HepG2 (cell line): ENCODE data around the gene SBK2. TPM values are rescaled to one million over a fixed set of nuclear protein-coding genes. Genes with fewer than 3 reads are reported as not detected.

Source experiments
- CENPX ChIP-seq: sonication (generic); formaldehyde crosslinking; IDR thresholded peaks from 2 replicates; pipeline ENCODE4 v1.9.0; 2021; ENCODE audit warnings: mild to moderate bottlenecking, missing genetic modification reagents, moderate library complexity
- GABPB1 ChIP-seq: IDR thresholded peaks from 2 replicates; pipeline ENCODE4 v1.6.1; 2016; ENCODE audit warnings: mild to moderate bottlenecking, missing genetic modification reagents, moderate library complexity, missing compliant biosample characterization
- HNRNPH1 ChIP-seq: fragments of 200-400 bp; formaldehyde crosslinking; optimal IDR thresholded peaks from 2 replicates; pipeline ENCODE3; 2017; ENCODE audit warnings: mild to moderate bottlenecking, low read depth, low read length
- HNRNPK ChIP-seq: fragments of 200-400 bp; formaldehyde crosslinking; IDR thresholded peaks from 2 replicates; pipeline ENCODE4 v1.6.1; 2018; ENCODE audit warnings: low read length, low read depth, moderate library complexity, mild to moderate bottlenecking; ENCODE audit not compliant: poor library complexity, severe bottlenecking
- KLF16 ChIP-seq, 2 experiments: sonication (generic) in 1 of 2; formaldehyde crosslinking in 1 of 2; IDR thresholded peaks; 2 replicates each; pipeline versions ENCODE4 v1.6.1 to v1.8.0; 2016 to 2023; ENCODE audit warnings: missing genetic modification reagents in 2 of 2, missing compliant biosample characterization in 1 of 2
- NR3C1 ChIP-seq: sonication (generic); formaldehyde crosslinking; IDR thresholded peaks from 2 replicates; pipeline ENCODE4 v1.4.0; 2020; ENCODE audit warnings: missing genetic modification reagents
- SIN3B ChIP-seq: fragments of 150-350 bp; IDR thresholded peaks from 2 replicates; pipeline ENCODE4 v1.6.1; 2014; ENCODE audit warnings: low read length
- ZMYM2 ChIP-seq: sonication (generic); formaldehyde crosslinking; IDR thresholded peaks from 2 replicates; pipeline ENCODE4 v1.8.0; 2022; ENCODE audit warnings: mild to moderate bottlenecking, missing genetic modification reagents
- ZNF121 ChIP-seq: sonication (generic); formaldehyde crosslinking; IDR thresholded peaks from 2 replicates; pipeline ENCODE4 v1.5.0; 2020; ENCODE audit warnings: mild to moderate bottlenecking, missing genetic modification reagents
- ZNF331 ChIP-seq: sonication (generic); formaldehyde crosslinking; IDR thresholded peaks from 2 replicates; pipeline ENCODE4 v1.4.0; 2020; ENCODE audit warnings: missing genetic modification reagents
- polyA plus RNA-seq, 8 experiments: library from polyadenylated mRNA; depleted of rRNA in 3 of 8; stranded (reverse) in 7 of 8; unstranded in 1 of 8; fragments of >200 nt; fragmentation: Illumina TruSeq in 4 of 8; extraction: Trizol in 4 of 8; gene quantifications; 2 replicates each; pipeline versions ENCODE4 v1.2.1 to v1.2.3, GENCODE V29; 2011 to 2016; ENCODE audit warnings: low read depth in 4 of 8, missing spikeins in 1 of 8, mixed read lengths in 1 of 8; ENCODE audit not compliant: insufficient read depth in 1 of 8
- total RNA-seq, 5 experiments: library from RNA; depleted of rRNA; stranded (reverse); fragments of >200 nt; fragmentation: Illumina TruSeq; extraction: Trizol; gene quantifications; 2 replicates each; pipeline ENCODE4 v1.2.3, GENCODE V29; 2016; ENCODE audit warnings: low read depth in 1 of 5
- TF ChIP-seq, protein P1 (sequence below): sonication (generic); formaldehyde crosslinking; IDR thresholded peaks from 2 replicates; pipeline ENCODE4 v1.9.0; 2021; ENCODE audit warnings: mild to moderate bottlenecking, missing genetic modification reagents
- TF ChIP-seq, protein P2 (sequence below), 2 experiments: fragments of 450-650 bp in 1 of 2; sonication (generic) in 1 of 2; formaldehyde crosslinking; IDR thresholded peaks; 2 replicates each; pipeline versions ENCODE4 v1.5.0 to v1.8.0; 2020 to 2022; ENCODE audit warnings: mild to moderate bottlenecking in 1 of 2, missing genetic modification reagents in 1 of 2
- TF ChIP-seq, protein P3 (sequence below): sonication (generic); formaldehyde crosslinking; IDR thresholded peaks from 2 replicates; pipeline ENCODE4 v1.9.0; 2021; ENCODE audit warnings: missing genetic modification reagents, borderline replicate concordance
- TF ChIP-seq, protein P4 (sequence below): sonication (generic); formaldehyde crosslinking; IDR thresholded peaks from 2 replicates; pipeline ENCODE4 v1.8.0; 2022; ENCODE audit warnings: mild to moderate bottlenecking, missing genetic modification reagents; ENCODE audit not compliant: insufficient replicate concordance

The SBK2 gene
- total and polyA plus RNA-seq, 2 of the 13 experiments (the other 11 are each of a cell fraction or from before 2014, with no cell fraction given), result 0.24 TPM; not detected in 1

DNA sequence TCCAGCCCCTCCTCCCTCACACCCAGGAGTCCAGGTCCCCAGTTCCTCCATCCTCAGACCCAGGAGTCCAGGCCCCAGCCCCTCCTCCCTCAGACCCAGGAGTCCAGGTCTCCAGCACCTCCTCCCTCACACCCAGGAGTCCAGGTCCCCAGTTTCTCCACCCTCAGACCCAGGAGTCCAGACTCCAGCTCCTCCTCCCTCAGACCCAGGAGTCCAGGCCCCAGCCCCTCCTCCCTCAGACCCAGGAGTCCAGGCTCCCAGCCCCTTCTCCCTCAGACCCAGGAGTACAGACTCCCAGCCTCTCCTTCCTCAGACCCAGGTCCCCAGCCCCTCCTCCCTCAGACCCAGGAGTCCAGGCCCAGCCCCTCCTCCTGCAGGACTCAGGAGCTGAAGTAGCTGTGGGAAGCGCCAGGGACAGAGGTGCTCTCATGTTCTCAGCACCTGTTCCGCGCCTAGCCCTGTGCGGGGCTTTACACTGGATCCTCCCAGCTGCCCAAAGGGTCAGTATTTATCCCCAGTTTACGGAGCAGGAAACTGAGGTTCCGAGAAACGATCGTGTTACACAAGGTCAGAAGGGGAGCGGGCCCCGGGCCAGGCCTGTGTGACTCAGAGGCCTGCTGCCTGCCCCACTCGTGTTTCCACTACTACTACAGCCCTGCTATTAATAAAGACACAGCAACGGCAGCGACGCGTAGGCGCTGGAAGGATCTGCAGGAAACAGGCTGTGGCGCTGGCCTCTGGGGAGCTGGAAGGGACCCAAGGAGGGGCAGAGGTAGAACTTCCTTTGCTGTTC, 10.1 kb upstream of the SBK2 start (continued):
- TF ChIP-seq, protein P1, sequence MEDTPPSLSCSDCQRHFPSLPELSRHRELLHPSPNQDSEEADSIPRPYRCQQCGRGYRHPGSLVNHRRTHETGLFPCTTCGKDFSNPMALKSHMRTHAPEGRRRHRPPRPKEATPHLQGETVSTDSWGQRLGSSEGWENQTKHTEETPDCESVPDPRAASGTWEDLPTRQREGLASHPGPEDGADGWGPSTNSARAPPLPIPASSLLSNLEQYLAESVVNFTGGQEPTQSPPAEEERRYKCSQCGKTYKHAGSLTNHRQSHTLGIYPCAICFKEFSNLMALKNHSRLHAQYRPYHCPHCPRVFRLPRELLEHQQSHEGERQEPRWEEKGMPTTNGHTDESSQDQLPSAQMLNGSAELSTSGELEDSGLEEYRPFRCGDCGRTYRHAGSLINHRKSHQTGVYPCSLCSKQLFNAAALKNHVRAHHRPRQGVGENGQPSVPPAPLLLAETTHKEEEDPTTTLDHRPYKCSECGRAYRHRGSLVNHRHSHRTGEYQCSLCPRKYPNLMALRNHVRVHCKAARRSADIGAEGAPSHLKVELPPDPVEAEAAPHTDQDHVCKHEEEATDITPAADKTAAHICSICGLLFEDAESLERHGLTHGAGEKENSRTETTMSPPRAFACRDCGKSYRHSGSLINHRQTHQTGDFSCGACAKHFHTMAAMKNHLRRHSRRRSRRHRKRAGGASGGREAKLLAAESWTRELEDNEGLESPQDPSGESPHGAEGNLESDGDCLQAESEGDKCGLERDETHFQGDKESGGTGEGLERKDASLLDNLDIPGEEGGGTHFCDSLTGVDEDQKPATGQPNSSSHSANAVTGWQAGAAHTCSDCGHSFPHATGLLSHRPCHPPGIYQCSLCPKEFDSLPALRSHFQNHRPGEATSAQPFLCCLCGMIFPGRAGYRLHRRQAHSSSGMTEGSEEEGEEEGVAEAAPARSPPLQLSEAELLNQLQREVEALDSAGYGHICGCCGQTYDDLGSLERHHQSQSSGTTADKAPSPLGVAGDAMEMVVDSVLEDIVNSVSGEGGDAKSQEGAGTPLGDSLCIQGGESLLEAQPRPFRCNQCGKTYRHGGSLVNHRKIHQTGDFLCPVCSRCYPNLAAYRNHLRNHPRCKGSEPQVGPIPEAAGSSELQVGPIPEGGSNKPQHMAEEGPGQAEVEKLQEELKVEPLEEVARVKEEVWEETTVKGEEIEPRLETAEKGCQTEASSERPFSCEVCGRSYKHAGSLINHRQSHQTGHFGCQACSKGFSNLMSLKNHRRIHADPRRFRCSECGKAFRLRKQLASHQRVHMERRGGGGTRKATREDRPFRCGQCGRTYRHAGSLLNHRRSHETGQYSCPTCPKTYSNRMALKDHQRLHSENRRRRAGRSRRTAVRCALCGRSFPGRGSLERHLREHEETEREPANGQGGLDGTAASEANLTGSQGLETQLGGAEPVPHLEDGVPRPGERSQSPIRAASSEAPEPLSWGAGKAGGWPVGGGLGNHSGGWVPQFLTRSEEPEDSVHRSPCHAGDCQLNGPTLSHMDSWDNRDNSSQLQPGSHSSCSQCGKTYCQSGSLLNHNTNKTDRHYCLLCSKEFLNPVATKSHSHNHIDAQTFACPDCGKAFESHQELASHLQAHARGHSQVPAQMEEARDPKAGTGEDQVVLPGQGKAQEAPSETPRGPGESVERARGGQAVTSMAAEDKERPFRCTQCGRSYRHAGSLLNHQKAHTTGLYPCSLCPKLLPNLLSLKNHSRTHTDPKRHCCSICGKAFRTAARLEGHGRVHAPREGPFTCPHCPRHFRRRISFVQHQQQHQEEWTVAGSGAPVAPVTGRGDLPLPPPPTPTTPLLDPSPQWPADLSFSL (CRISPR knock-in tag), result no peak
- TF ChIP-seq, protein P2, sequence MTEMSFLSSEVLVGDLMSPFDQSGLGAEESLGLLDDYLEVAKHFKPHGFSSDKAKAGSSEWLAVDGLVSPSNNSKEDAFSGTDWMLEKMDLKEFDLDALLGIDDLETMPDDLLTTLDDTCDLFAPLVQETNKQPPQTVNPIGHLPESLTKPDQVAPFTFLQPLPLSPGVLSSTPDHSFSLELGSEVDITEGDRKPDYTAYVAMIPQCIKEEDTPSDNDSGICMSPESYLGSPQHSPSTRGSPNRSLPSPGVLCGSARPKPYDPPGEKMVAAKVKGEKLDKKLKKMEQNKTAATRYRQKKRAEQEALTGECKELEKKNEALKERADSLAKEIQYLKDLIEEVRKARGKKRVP (CRISPR knock-in tag; IDR thresholded peaks at IDR 0.05), result no peak
- TF ChIP-seq SIN3B, result no peak
- peak; percentile 41; the same call in 1 of the 2 replicates for TF ChIP-seq ZMYM2 (CRISPR knock-in tag)
- TF ChIP-seq, protein P3, sequence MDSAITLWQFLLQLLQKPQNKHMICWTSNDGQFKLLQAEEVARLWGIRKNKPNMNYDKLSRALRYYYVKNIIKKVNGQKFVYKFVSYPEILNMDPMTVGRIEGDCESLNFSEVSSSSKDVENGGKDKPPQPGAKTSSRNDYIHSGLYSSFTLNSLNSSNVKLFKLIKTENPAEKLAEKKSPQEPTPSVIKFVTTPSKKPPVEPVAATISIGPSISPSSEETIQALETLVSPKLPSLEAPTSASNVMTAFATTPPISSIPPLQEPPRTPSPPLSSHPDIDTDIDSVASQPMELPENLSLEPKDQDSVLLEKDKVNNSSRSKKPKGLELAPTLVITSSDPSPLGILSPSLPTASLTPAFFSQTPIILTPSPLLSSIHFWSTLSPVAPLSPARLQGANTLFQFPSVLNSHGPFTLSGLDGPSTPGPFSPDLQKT (CRISPR knock-in tag), result no peak
- TF ChIP-seq ZNF121 (CRISPR knock-in tag), result 0 out of 2 replicates have a peak, but pooled peaks have one; percentile 18
- no peak for TF ChIP-seq CENPX (CRISPR knock-in tag)
- TF ChIP-seq ZNF331 (CRISPR knock-in tag), result peak; percentile 23; the same call in 1 of the 2 replicates
- no peak for TF ChIP-seq NR3C1 (CRISPR knock-in tag)
- TF ChIP-seq HNRNPK, result no peak
- no peak for TF ChIP-seq KLF16 (CRISPR knock-in tag; IDR thresholded peaks at IDR 0.05)
- TF ChIP-seq GABPB1 (CRISPR knock-in tag), result peak; percentile 5; the same call in 1 of the 2 replicates
- TF ChIP-seq HNRNPH1, result no peak
- TF ChIP-seq, protein P4, sequence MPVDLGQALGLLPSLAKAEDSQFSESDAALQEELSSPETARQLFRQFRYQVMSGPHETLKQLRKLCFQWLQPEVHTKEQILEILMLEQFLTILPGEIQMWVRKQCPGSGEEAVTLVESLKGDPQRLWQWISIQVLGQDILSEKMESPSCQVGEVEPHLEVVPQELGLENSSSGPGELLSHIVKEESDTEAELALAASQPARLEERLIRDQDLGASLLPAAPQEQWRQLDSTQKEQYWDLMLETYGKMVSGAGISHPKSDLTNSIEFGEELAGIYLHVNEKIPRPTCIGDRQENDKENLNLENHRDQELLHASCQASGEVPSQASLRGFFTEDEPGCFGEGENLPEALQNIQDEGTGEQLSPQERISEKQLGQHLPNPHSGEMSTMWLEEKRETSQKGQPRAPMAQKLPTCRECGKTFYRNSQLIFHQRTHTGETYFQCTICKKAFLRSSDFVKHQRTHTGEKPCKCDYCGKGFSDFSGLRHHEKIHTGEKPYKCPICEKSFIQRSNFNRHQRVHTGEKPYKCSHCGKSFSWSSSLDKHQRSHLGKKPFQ (CRISPR knock-in tag), result no peak
